Measurements from ENCODE around the gene CDH24. TPM values are rescaled to one million over a fixed set of nuclear protein-coding genes. Genes with fewer than 3 reads are reported as not detected.

Gene CDH24
- total RNA-seq, 4 donors from 2014 or later, result 2.5 to 5.9 (median 3.6) TPM

GRCh38 chr14:23047751-23048693, 9.3 kb downstream of the CDH24 start:
- H3K27ac ChIP-seq (replicated peaks in 1 of 4), result no peak overlapping the region
- no peak for DNase-seq (ENCODE audit: extremely low spot score)
- peak overlapping the region in 1 of 4 donors; percentile 12 for H3K4me3 ChIP-seq
- peaks cover 0 to 9% (median 2%) of the 10 kb centered on the region in 4 donors for H3K4me1 ChIP-seq
- WGBS, result 66% methylated on average over 19 of the region's 85 CpGs
- no peaks in the 10 kb centered on the region for H3K36me3 ChIP-seq
- TF ChIP-seq CTCF (IDR thresholded peaks at IDR 0.05) (no peak), POLR2AphosphoS5 (IDR thresholded peaks at IDR 0.05) (no peak), POLR2A (IDR thresholded peaks at IDR 0.05; ENCODE audit: low read depth) (no peak), EP300 (IDR thresholded peaks at IDR 0.05) (no peak)
- H3K27me3 ChIP-seq, result peaks cover 0 to 6% (median 0%) of the 10 kb centered on the region in 4 donors
- H3K9me3 ChIP-seq, result no peaks in the 10 kb centered on the region
- intact Hi-C loops (cut with DNase I), result no loop called here

- Histone ChIP-seq H3K9me3 (no peaks in the 10 kb centered on the region), H3K27ac (replicated peaks in 1 of 4) (no peak overlapping the region), H3K4me1 (peaks cover 0 to 9% (median 2%) of the 10 kb centered on the region in 4 donors), H3K4me3 (no peak overlapping the region), H3K27me3 (peaks cover 0 to 6% (median 0%) of the 10 kb centered on the region in 4 donors), H3K36me3 (no peaks in the 10 kb centered on the region)
- intact Hi-C loops (cut with DNase I), result no loop called here
- no peak for TF ChIP-seq CTCF (IDR thresholded peaks at IDR 0.05)
- no peak for TF ChIP-seq EP300 (IDR thresholded peaks at IDR 0.05)
- TF ChIP-seq POLR2AphosphoS5 (IDR thresholded peaks at IDR 0.05), result no peak
- TF ChIP-seq POLR2A (IDR thresholded peaks at IDR 0.05; ENCODE audit: low read depth), result no peak
- 63% methylated on average over 6 of the region's 6 CpGs for WGBS
- DNase-seq (ENCODE audit: extremely low spot score), result no peak
These were observed 10.2 kb downstream of the CDH24 start for GRCh38 chr14:23047034-23047634.

GRCh38 chr14:23045419-23046357, 11.6 kb downstream of the CDH24 start:
- WGBS, result 82% methylated on average over 13 of the region's 13 CpGs
- peaks cover 0 to 9% (median 2%) of the 10 kb centered on the region in 4 donors for H3K4me1 ChIP-seq
- TF ChIP-seq POLR2A (IDR thresholded peaks at IDR 0.05; ENCODE audit: low read depth), result no peak
- TF ChIP-seq CTCF (IDR thresholded peaks at IDR 0.05), result no peak
- TF ChIP-seq POLR2AphosphoS5 (IDR thresholded peaks at IDR 0.05), result no peak
- no peak for TF ChIP-seq EP300 (IDR thresholded peaks at IDR 0.05)
- DNase-seq (ENCODE audit: extremely low spot score), result no peak
- intact Hi-C loops (cut with DNase I), result no loop called here
- no peak overlapping the region for H3K4me3 ChIP-seq
- peak overlapping the region in 1 of 4 donors; percentile 8 for H3K27ac ChIP-seq (replicated peaks in 1 of 4)
- no peaks in the 10 kb centered on the region for H3K9me3 ChIP-seq
- H3K36me3 ChIP-seq, result no peaks in the 10 kb centered on the region
- peaks cover 0 to 6% (median 0%) of the 10 kb centered on the region in 4 donors for H3K27me3 ChIP-seq

GRCh38 chr14:23044840-23045239, 12.5 kb downstream of the CDH24 start:
- H3K9me3 ChIP-seq, result no peaks in the 10 kb centered on the region
- WGBS, result 85% methylated on average over 8 of the region's 8 CpGs
- H3K4me3 ChIP-seq, result no peak overlapping the region
- DNase-seq (ENCODE audit: extremely low spot score), result no peak
- H3K4me1 ChIP-seq, result peaks cover 0 to 9% (median 2%) of the 10 kb centered on the region in 4 donors
- H3K36me3 ChIP-seq, result no peaks in the 10 kb centered on the region
- peaks cover 0 to 6% (median 0%) of the 10 kb centered on the region in 4 donors for H3K27me3 ChIP-seq
- TF ChIP-seq POLR2A (IDR thresholded peaks at IDR 0.05; ENCODE audit: low read depth), result no peak
- no peak for TF ChIP-seq POLR2AphosphoS5 (IDR thresholded peaks at IDR 0.05)
- TF ChIP-seq EP300 (IDR thresholded peaks at IDR 0.05), result no peak
- TF ChIP-seq CTCF (IDR thresholded peaks at IDR 0.05), result no peak
- no peak overlapping the region for H3K27ac ChIP-seq (replicated peaks in 1 of 4)
- intact Hi-C loops (cut with DNase I), result no loop called here
